WTC11 (cell line): Measurements from ENCODE around the gene C19orf53.

ENCODE experiments used
- AFF4 ChIP-seq: sonication (generic); formaldehyde crosslinking; IDR thresholded peaks from 2 replicates; pipeline ENCODE4 v1.8.1; 2023; ENCODE audit warnings: mild to moderate bottlenecking, missing genetic modification reagents, borderline replicate concordance
- CBFB ChIP-seq: sonication (generic); formaldehyde crosslinking; IDR thresholded peaks from 2 replicates; pipeline ENCODE4 v1.8.1; 2022; ENCODE audit warnings: mild to moderate bottlenecking, low read depth, missing genetic modification reagents
- CTCF ChIP-seq: fragments of 200-600 bp; IDR thresholded peaks from 2 replicates; pipeline ENCODE4 v1.8.0; 2022; ENCODE audit warnings: antibody characterized with exemption
- E2F4 ChIP-seq: sonication (generic); formaldehyde crosslinking; IDR thresholded peaks from 2 replicates; pipeline ENCODE4 v1.8.1; 2022; ENCODE audit warnings: low read depth, mild to moderate bottlenecking, moderate library complexity, missing genetic modification reagents, borderline replicate concordance
- FOXK1 ChIP-seq: sonication (generic); formaldehyde crosslinking; IDR thresholded peaks from 2 replicates; pipeline ENCODE4 v1.8.0; 2022; ENCODE audit warnings: mild to moderate bottlenecking, moderate library complexity, missing genetic modification reagents
- FOXP4 ChIP-seq: sonication (generic); formaldehyde crosslinking; IDR thresholded peaks from 2 replicates; pipeline ENCODE4 v1.8.0; 2022; ENCODE audit warnings: mild to moderate bottlenecking, missing genetic modification reagents
- JUN ChIP-seq: sonication (generic); formaldehyde crosslinking; IDR thresholded peaks from 2 replicates; pipeline ENCODE4 v1.8.0; 2023; ENCODE audit warnings: mild to moderate bottlenecking, missing genetic modification reagents
- ZBTB21 ChIP-seq: sonication (generic); formaldehyde crosslinking; IDR thresholded peaks from 2 replicates; pipeline ENCODE4 v1.8.1; 2023; ENCODE audit warnings: mild to moderate bottlenecking, missing genetic modification reagents, borderline replicate concordance
- ZNF121 ChIP-seq: sonication (generic); formaldehyde crosslinking; IDR thresholded peaks from 2 replicates; pipeline ENCODE4 v1.8.0; 2023; ENCODE audit warnings: missing genetic modification reagents
- ZNF232 ChIP-seq: sonication (generic); formaldehyde crosslinking; IDR thresholded peaks from 2 replicates; pipeline ENCODE4 v1.8.0; 2022; ENCODE audit warnings: mild to moderate bottlenecking, missing genetic modification reagents
- ZNF532 ChIP-seq: fragments of 250-450 bp; sonication (Bioruptor Pico); IDR thresholded peaks from 2 replicates; pipeline ENCODE4 v1.9.0; 2021; ENCODE audit warnings: mild to moderate bottlenecking, borderline replicate concordance

GRCh38 chr19:13826652-13827235, 52.5 kb downstream of the C19orf53 start:
- TF ChIP-seq CTCF (no peak), ZNF232 (CRISPR knock-in tag) (no peak), AFF4 (CRISPR knock-in tag) (no peak), FOXP4 (no peak), ZNF121 (0 out of 2 replicates have a peak, but pooled peaks have one; percentile 8), ZBTB21 (no peak), CBFB (no peak), JUN (CRISPR knock-in tag) (no peak), FOXK1 (CRISPR knock-in tag) (no peak), ZNF532 (CRISPR knock-in tag) (no peak), E2F4 (CRISPR knock-in tag) (no peak)
